Activated CD4-positive, CD25-positive, alpha-beta regulatory T cell (primary cell): ENCODE data around the gene GRAMD4.

Experiments used
- DNase-seq, 4 experiments: peaks; one replicate each; lab custom pipeline; 2025; lab: John Stamatoyannopoulos, UW

The GRAMD4 gene

GRCh38 chr22:46656856-46657654 lies 36.9 kb downstream of the GRAMD4 start:
- DNase-seq = no peak

GRCh38 chr22:46657655-46657953 lies 37.4 kb downstream of the GRAMD4 start:
- DNase-seq = no peak

GRCh38 chr22:46657996-46658947 lies 38.1 kb downstream of the GRAMD4 start:
- no peak for DNase-seq

- no peak for DNase-seq
Measured at GRCh38 chr22:46659059-46659790, 39.0 kb downstream of the GRAMD4 start.

GRCh38 chr22:46659791-46660186 lies 39.6 kb downstream of the GRAMD4 start:
- DNase-seq = no peak

- no peak for DNase-seq
Measured at GRCh38 chr22:46660604-46661201, 40.5 kb downstream of the GRAMD4 start.

GRCh38 chr22:46661221-46661851 lies 41.1 kb downstream of the GRAMD4 start:
- DNase-seq = peak in 2 of 4 experiments; percentile 26 to 37

GRCh38 chr22:46662226-46662625 lies 42.0 kb downstream of the GRAMD4 start:
- DNase-seq = no peak

- DNase-seq = no peak
Measured at GRCh38 chr22:46663001-46663400, 42.8 kb downstream of the GRAMD4 start.

GRCh38 chr22:46663436-46664100 lies 43.4 kb downstream of the GRAMD4 start:
- no peak for DNase-seq

- DNase-seq = no peak
Measured at GRCh38 chr22:46664301-46664855, 44.2 kb downstream of the GRAMD4 start.

- no peak for DNase-seq
Measured at GRCh38 chr22:46665151-46665695, 45.0 kb downstream of the GRAMD4 start.

GRCh38 chr22:46665751-46666280 lies 45.6 kb downstream of the GRAMD4 start:
- DNase-seq = no peak

GRCh38 chr22:46666577-46667244 lies 46.5 kb downstream of the GRAMD4 start:
- no peak for DNase-seq

- DNase-seq = no peak
Measured at GRCh38 chr22:46667245-46667623, 47.0 kb downstream of the GRAMD4 start.

GRCh38 chr22:46668116-46668515 lies 47.9 kb downstream of the GRAMD4 start:
- DNase-seq = no peak

- no peak for DNase-seq
Measured at GRCh38 chr22:46669201-46669600, 49.0 kb downstream of the GRAMD4 start.

GRCh38 chr22:46671824-46672432 lies 51.7 kb downstream of the GRAMD4 start:
- no peak for DNase-seq

GRCh38 chr22:46672731-46673130 lies 52.5 kb downstream of the GRAMD4 start:
- DNase-seq = no peak
